H1 (cell line): ENCODE measurements around the gene KRTAP3-1.

Experiments
- EZH2 ChIP-seq: fragments of 200-600 bp; sonication (generic); IDR thresholded peaks from 2 replicates; pipeline ENCODE4 v1.7.1; 2012; ENCODE audit warnings: low read depth, mild to moderate bottlenecking, moderate library complexity, low read length, inconsistent platforms; ENCODE audit not compliant: severe bottlenecking
- JUND ChIP-seq: IDR thresholded peaks from 2 replicates; pipeline ENCODE4 v1.6.1; 2011; ENCODE audit warnings: mild to moderate bottlenecking, improper control_type of control experiment, low read length

- no peak for TF ChIP-seq JUND
- TF ChIP-seq EZH2, result no peak
Observed at GRCh38 chr17:40961591-40961990, 47.3 kb downstream of the KRTAP3-1 start.
